Loucy (cell line): ENCODE data around the gene KIAA0232.

ENCODE experiments used
- H2AFZ ChIP-seq: fragments of 200-600 bp; sonication (generic); 2 replicates; pipeline ENCODE4 v1.6.0; 2016; ENCODE audit warnings: antibody characterized with exemption, mild to moderate bottlenecking, low read length, moderate library complexity
- H3F3A ChIP-seq: fragments of 200-600 bp; 2 replicates; pipeline ENCODE4 v1.6.0; 2016; ENCODE audit warnings: antibody characterized with exemption, low read depth, mild to moderate bottlenecking
- H3K27me3 ChIP-seq: fragments of 200-600 bp; sonication (generic); 2 replicates; pipeline ENCODE4 v1.6.1; 2014; ENCODE audit warnings: low read length, mild to moderate bottlenecking; ENCODE audit not compliant: insufficient read depth, poor library complexity, severe bottlenecking
- H3K36me3 ChIP-seq: fragments of 200-600 bp; sonication (generic); 2 replicates; pipeline ENCODE4 v1.6.1; 2016; ENCODE audit warnings: low read length; ENCODE audit not compliant: insufficient read depth
- H3K4me1 ChIP-seq: fragments of 200-600 bp; sonication (generic); 2 replicates; pipeline ENCODE4 v1.5.1; 2014; ENCODE audit warnings: low read length, mild to moderate bottlenecking; ENCODE audit not compliant: insufficient read depth, poor library complexity, severe bottlenecking
- H3K4me2 ChIP-seq: fragments of 200-600 bp; sonication (generic); 2 replicates; pipeline ENCODE4 v1.6.0; 2014; ENCODE audit warnings: antibody characterized with exemption, low read length, low read depth, mild to moderate bottlenecking; ENCODE audit not compliant: poor library complexity, severe bottlenecking
- H3K4me3 ChIP-seq: fragments of 200-600 bp; sonication (generic); 2 replicates; pipeline ENCODE4 v1.5.1; 2014; ENCODE audit warnings: low read length, mild to moderate bottlenecking, mixed read lengths; ENCODE audit not compliant: poor library complexity, severe bottlenecking
- H3K79me2 ChIP-seq: fragments of 200-600 bp; sonication (generic); 2 replicates; pipeline ENCODE4 v1.6.1; 2014; ENCODE audit warnings: low read length; ENCODE audit not compliant: insufficient read depth
- H3K9ac ChIP-seq: fragments of 200-600 bp; sonication (generic); 2 replicates; pipeline ENCODE4 v1.6.0; 2014; ENCODE audit warnings: mild to moderate bottlenecking, low read depth, low read length, moderate library complexity; ENCODE audit not compliant: poor library complexity, severe bottlenecking
- H3K9me2 ChIP-seq: fragments of 200-600 bp; sonication (generic); replicated peaks from 2 replicates; pipeline ENCODE4 v1.6.1; 2016; ENCODE audit warnings: low read depth, low read length, mixed read lengths
- H3K9me3 ChIP-seq: fragments of 200-600 bp; sonication (generic); 2 replicates; pipeline ENCODE4 v1.6.1; 2014; ENCODE audit warnings: mild to moderate bottlenecking, antibody characterized with exemption, low read length, low read depth; ENCODE audit not compliant: insufficient read depth
- H4K20me1 ChIP-seq: fragments of 200-600 bp; sonication (generic); 2 replicates; pipeline ENCODE4 v1.6.0; 2014; ENCODE audit warnings: antibody characterized with exemption, low read length, mild to moderate bottlenecking; ENCODE audit not compliant: insufficient read depth, poor library complexity, severe bottlenecking
- CTCF ChIP-seq: fragments of 200-600 bp; sonication (generic); conservative IDR thresholded peaks from 2 replicates; pipeline ENCODE4 v1.5.1; 2014; ENCODE audit warnings: mild to moderate bottlenecking, antibody characterized with exemption, low read length
- EZH2phosphoT487 ChIP-seq: fragments of 200-600 bp; IDR thresholded peaks from 2 replicates; pipeline ENCODE4 v1.6.1; 2018; ENCODE audit warnings: antibody characterized with exemption, mild to moderate bottlenecking, moderate library complexity, borderline replicate concordance

Gene KIAA0232

DNA sequence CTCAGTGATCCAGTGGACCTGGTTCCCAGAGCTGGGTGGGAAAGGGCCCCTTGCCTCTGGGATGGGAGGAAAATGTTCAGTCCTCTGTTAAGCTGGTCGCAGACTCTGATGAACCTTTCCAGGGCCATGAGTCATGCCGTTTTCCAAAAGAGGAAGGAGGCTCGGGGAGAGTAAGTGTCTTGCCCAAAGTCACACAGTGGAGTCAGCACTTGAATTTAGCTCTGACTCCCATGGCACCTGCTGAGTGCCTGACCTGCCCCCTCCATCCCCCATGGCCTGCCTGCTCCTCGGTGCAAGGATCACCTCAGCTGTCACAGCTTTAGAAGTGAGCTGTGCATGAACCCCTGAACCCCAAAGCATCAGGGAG is 14.0 kb upstream of the KIAA0232 start:
- H4K20me1 ChIP-seq: no peaks in the 10 kb centered on the region
- H3K4me3 ChIP-seq: no peak overlapping the region
- no peak overlapping the region for H3K4me2 ChIP-seq
- no peaks in the 10 kb centered on the region for H3K9me2 ChIP-seq
- TF ChIP-seq EZH2phosphoT487 (no peak), CTCF (no peak)
- H3K36me3 ChIP-seq: no peaks in the 10 kb centered on the region
- H3K9ac ChIP-seq: no peak overlapping the region
- H3K79me2 ChIP-seq: no peaks in the 10 kb centered on the region
- no peak overlapping the region for H2AFZ ChIP-seq
- no peaks in the 10 kb centered on the region for H3F3A ChIP-seq
- no peaks in the 10 kb centered on the region for H3K4me1 ChIP-seq
- H3K9me3 ChIP-seq: no peaks in the 10 kb centered on the region
- no peaks in the 10 kb centered on the region for H3K27me3 ChIP-seq

DNA sequence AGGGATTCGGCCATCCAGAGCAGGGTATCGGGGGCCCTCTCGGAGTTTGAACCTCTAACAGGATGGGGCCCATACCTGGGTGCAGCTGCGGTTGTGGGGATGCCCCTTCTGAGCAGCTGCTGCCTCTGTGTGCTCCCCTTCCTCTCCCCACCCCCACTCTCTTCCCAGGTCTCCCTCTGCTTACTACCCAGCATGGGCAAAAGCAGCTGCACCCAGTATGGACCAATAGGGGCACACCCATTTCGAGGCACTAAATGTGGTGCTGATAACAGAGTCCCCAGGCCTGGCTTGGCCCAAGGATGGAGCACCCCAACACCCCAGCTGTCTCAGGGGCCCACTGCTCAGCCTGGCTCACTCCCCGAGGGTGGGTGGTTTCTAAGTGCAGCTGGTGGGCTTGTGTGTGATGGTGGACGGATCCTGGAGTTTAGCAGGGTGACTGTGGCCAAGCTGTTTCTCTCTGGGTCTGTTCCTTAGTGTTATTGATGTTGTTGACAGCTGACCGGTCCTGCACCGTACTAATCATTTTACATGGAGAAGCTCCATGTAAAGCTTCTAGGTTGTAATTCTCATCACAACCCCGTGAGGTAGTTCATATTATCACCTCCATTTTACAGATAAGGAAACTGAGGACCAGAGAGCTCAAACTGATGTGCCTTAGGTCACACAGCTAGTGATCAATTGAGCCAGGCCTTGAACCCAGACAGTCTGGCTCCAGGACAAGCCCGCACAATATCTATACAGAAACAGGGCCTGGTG is 13.1 kb upstream of the KIAA0232 start:
- H3K36me3 ChIP-seq: no peaks in the 10 kb centered on the region
- no peaks in the 10 kb centered on the region for H3K27me3 ChIP-seq
- no peak overlapping the region for H3K9ac ChIP-seq
- H3K4me1 ChIP-seq: no peaks in the 10 kb centered on the region
- TF ChIP-seq CTCF (no peak), EZH2phosphoT487 (no peak)
- no peaks in the 10 kb centered on the region for H3K9me2 ChIP-seq
- no peak overlapping the region for H3K4me3 ChIP-seq
- no peaks in the 10 kb centered on the region for H3F3A ChIP-seq
- H2AFZ ChIP-seq: no peak overlapping the region
- H3K79me2 ChIP-seq: no peaks in the 10 kb centered on the region
- H3K9me3 ChIP-seq: no peaks in the 10 kb centered on the region
- H3K4me2 ChIP-seq: no peak overlapping the region
- no peaks in the 10 kb centered on the region for H4K20me1 ChIP-seq

GRCh38 chr4:6769989-6770420 is 12.5 kb upstream of the KIAA0232 start:
- Histone ChIP-seq H3F3A (no peaks in the 10 kb centered on the region), H3K9me3 (no peaks in the 10 kb centered on the region), H3K79me2 (no peaks in the 10 kb centered on the region), H3K4me3 (no peak overlapping the region), H3K4me2 (no peak overlapping the region), H2AFZ (no peak overlapping the region), H3K4me1 (no peaks in the 10 kb centered on the region), H3K27me3 (no peaks in the 10 kb centered on the region), H4K20me1 (no peaks in the 10 kb centered on the region), H3K9ac (no peak overlapping the region), H3K36me3 (no peaks in the 10 kb centered on the region), H3K9me2 (no peaks in the 10 kb centered on the region)
- TF ChIP-seq CTCF: no peak
- no peak for TF ChIP-seq EZH2phosphoT487
